ENCODE results near the gene CNGA1.

- TF ChIP-seq CTCF (conservative IDR thresholded peaks at IDR 0.05; ENCODE audit: low read length) (no peak), EZH2phosphoT487 (IDR thresholded peaks at IDR 0.05; ENCODE audit: borderline replicate concordance) (no peak)
Measured at GRCh38 chr4:48049483-48049882, 33.0 kb upstream of the CNGA1 start.

Data from Loucy (cell line).